ENCODE data around the gene ROR2. TPM values are rescaled to one million over a fixed set of nuclear protein-coding genes. Genes with fewer than 3 reads are reported as not detected.

Gene ROR2
- total and polyA plus RNA-seq, 2 experiments from 2014 or later: 8.1 to 18.8 TPM

DNA sequence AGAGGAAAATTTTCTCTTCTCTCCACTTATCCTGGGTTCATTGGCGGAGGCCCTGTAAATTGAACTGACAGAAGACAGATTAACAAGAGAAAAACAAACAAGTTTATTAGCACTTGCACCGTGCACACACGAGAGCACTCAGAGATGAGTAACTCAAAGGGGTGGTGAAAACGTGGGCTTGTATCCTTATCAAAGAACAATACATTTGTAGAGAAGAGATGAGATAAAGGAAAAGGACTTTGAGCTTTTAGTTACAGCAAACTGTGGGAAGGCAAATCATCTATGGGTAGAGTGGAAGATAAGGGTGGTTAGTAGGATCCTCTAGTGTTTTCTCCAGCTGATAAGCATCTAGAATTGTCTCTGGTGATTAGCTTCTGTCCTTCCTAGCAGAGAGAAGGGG, 44.4 kb upstream of the ROR2 start:
- H3K9me3 Mint-ChIP-seq: no peaks in the 10 kb centered on the region
- ATAC-seq (no peak), DNase-seq (ENCODE audit: low spot score) (no peak)
- no peak for TF ChIP-seq ZNF114 (CRISPR knock-in tag; IDR thresholded peaks at IDR 0.05)
- TF ChIP-seq CREB1 (CRISPR knock-in tag; IDR thresholded peaks at IDR 0.05; ENCODE audit: low read depth): no peak
- TF ChIP-seq, protein P1, sequence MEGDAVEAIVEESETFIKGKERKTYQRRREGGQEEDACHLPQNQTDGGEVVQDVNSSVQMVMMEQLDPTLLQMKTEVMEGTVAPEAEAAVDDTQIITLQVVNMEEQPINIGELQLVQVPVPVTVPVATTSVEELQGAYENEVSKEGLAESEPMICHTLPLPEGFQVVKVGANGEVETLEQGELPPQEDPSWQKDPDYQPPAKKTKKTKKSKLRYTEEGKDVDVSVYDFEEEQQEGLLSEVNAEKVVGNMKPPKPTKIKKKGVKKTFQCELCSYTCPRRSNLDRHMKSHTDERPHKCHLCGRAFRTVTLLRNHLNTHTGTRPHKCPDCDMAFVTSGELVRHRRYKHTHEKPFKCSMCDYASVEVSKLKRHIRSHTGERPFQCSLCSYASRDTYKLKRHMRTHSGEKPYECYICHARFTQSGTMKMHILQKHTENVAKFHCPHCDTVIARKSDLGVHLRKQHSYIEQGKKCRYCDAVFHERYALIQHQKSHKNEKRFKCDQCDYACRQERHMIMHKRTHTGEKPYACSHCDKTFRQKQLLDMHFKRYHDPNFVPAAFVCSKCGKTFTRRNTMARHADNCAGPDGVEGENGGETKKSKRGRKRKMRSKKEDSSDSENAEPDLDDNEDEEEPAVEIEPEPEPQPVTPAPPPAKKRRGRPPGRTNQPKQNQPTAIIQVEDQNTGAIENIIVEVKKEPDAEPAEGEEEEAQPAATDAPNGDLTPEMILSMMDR (conservative IDR thresholded peaks at IDR 0.05; ENCODE audit: low read depth in 2 of 2): no peak
- no peak for TF ChIP-seq NANOG (IDR thresholded peaks at IDR 0.05; ENCODE audit: borderline replicate concordance)
- TF ChIP-seq JUNB (IDR thresholded peaks at IDR 0.05; ENCODE audit: unreplicated experiment): no peak
- TF ChIP-seq, protein P2, sequence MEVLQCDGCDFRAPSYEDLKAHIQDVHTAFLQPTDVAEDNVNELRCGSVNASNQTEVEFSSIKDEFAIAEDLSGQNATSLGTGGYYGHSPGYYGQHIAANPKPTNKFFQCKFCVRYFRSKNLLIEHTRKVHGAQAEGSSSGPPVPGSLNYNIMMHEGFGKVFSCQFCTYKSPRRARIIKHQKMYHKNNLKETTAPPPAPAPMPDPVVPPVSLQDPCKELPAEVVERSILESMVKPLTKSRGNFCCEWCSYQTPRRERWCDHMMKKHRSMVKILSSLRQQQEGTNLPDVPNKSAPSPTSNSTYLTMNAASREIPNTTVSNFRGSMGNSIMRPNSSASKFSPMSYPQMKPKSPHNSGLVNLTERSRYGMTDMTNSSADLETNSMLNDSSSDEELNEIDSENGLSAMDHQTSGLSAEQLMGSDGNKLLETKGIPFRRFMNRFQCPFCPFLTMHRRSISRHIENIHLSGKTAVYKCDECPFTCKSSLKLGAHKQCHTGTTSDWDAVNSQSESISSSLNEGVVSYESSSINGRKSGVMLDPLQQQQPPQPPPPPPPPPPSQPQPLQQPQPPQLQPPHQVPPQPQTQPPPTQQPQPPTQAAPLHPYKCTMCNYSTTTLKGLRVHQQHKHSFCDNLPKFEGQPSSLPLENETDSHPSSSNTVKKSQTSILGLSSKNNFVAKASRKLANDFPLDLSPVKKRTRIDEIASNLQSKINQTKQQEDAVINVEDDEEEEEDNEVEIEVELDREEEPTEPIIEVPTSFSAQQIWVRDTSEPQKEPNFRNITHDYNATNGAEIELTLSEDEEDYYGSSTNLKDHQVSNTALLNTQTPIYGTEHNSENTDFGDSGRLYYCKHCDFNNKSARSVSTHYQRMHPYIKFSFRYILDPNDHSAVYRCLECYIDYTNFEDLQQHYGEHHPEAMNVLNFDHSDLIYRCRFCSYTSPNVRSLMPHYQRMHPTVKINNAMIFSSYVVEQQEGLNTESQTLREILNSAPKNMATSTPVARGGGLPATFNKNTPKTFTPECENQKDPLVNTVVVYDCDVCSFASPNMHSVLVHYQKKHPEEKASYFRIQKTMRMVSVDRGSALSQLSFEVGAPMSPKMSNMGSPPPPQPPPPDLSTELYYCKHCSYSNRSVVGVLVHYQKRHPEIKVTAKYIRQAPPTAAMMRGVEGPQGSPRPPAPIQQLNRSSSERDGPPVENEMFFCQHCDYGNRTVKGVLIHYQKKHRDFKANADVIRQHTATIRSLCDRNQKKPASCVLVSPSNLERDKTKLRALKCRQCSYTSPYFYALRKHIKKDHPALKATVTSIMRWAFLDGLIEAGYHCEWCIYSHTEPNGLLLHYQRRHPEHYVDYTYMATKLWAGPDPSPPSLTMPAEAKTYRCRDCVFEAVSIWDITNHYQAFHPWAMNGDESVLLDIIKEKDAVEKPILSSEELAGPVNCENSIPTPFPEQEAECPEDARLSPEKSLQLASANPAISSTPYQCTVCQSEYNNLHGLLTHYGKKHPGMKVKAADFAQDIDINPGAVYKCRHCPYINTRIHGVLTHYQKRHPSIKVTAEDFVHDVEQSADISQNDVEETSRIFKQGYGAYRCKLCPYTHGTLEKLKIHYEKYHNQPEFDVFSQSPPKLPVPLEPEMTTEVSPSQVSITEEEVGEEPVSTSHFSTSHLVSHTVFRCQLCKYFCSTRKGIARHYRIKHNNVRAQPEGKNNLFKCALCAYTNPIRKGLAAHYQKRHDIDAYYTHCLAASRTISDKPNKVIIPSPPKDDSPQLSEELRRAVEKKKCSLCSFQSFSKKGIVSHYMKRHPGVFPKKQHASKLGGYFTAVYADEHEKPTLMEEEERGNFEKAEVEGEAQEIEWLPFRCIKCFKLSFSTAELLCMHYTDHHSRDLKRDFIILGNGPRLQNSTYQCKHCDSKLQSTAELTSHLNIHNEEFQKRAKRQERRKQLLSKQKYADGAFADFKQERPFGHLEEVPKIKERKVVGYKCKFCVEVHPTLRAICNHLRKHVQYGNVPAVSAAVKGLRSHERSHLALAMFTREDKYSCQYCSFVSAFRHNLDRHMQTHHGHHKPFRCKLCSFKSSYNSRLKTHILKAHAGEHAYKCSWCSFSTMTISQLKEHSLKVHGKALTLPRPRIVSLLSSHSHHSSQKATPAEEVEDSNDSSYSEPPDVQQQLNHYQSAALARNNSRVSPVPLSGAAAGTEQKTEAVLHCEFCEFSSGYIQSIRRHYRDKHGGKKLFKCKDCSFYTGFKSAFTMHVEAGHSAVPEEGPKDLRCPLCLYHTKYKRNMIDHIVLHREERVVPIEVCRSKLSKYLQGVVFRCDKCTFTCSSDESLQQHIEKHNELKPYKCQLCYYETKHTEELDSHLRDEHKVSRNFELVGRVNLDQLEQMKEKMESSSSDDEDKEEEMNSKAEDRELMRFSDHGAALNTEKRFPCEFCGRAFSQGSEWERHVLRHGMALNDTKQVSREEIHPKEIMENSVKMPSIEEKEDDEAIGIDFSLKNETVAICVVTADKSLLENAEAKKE (CRISPR knock-in tag; IDR thresholded peaks at IDR 0.05): no peak
- TF ChIP-seq ETS1 (IDR thresholded peaks at IDR 0.05): no peak
- no peak for TF ChIP-seq EZH2phosphoT487 (IDR thresholded peaks at IDR 0.05; ENCODE audit: unreplicated experiment)
- TF ChIP-seq ZNF331 (CRISPR knock-in tag; IDR thresholded peaks at IDR 0.05; ENCODE audit: low read depth): no peak
- TF ChIP-seq EZH2 (IDR thresholded peaks at IDR 0.05; ENCODE audit: low read depth, unreplicated experiment): no peak
- TF ChIP-seq, protein P3, sequence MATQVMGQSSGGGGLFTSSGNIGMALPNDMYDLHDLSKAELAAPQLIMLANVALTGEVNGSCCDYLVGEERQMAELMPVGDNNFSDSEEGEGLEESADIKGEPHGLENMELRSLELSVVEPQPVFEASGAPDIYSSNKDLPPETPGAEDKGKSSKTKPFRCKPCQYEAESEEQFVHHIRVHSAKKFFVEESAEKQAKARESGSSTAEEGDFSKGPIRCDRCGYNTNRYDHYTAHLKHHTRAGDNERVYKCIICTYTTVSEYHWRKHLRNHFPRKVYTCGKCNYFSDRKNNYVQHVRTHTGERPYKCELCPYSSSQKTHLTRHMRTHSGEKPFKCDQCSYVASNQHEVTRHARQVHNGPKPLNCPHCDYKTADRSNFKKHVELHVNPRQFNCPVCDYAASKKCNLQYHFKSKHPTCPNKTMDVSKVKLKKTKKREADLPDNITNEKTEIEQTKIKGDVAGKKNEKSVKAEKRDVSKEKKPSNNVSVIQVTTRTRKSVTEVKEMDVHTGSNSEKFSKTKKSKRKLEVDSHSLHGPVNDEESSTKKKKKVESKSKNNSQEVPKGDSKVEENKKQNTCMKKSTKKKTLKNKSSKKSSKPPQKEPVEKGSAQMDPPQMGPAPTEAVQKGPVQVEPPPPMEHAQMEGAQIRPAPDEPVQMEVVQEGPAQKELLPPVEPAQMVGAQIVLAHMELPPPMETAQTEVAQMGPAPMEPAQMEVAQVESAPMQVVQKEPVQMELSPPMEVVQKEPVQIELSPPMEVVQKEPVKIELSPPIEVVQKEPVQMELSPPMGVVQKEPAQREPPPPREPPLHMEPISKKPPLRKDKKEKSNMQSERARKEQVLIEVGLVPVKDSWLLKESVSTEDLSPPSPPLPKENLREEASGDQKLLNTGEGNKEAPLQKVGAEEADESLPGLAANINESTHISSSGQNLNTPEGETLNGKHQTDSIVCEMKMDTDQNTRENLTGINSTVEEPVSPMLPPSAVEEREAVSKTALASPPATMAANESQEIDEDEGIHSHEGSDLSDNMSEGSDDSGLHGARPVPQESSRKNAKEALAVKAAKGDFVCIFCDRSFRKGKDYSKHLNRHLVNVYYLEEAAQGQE (IDR thresholded peaks at IDR 0.05; ENCODE audit: unreplicated experiment): no peak
- no peak for TF ChIP-seq STAT1 (IDR thresholded peaks at IDR 0.05; ENCODE audit: unreplicated experiment)
- no peak for TF ChIP-seq POLR2AphosphoS5 (IDR thresholded peaks at IDR 0.05; ENCODE audit: low read depth)
- 0 out of 2 replicates have a peak overlapping the region, but pooled peaks have one; percentile 49 for H2AFZ ChIP-seq
- peaks cover 2% of the 10 kb centered on the region; the same call in 2 of the 3 replicates for H3K4me1 Mint-ChIP-seq
- no peak overlapping the region for H3K4me3 ChIP-seq
- H3K36me3 ChIP-seq (ENCODE audit: insufficient read depth): no peaks in the 10 kb centered on the region
- H3K79me2 ChIP-seq (replicated peaks; ENCODE audit: insufficient read depth): no peaks in the 10 kb centered on the region
- H3K27ac Mint-ChIP-seq: no peak overlapping the region
- peaks cover 2% of the 10 kb centered on the region for H3K27me3 Mint-ChIP-seq (ENCODE audit: insufficient read depth, low read depth, poor library complexity)
- no peaks in the 10 kb centered on the region for H3K36me3 Mint-ChIP-seq (ENCODE audit: low read depth)
- no peak overlapping the region for H3K27ac ChIP-seq (ENCODE audit: low read depth)
- H3K4me1 ChIP-seq (ENCODE audit: insufficient read depth): no peaks in the 10 kb centered on the region; the same call in 1 of the 2 replicates
- H3K4me2 ChIP-seq: no peak overlapping the region
- H3K9me2 ChIP-seq (ENCODE audit: insufficient read depth): no peaks in the 10 kb centered on the region
- H3F3A ChIP-seq (replicated peaks; ENCODE audit: low read depth): no peaks in the 10 kb centered on the region
- no peaks in the 10 kb centered on the region for H3K27me3 ChIP-seq (ENCODE audit: insufficient read depth)
- H4K20me1 ChIP-seq (replicated peaks; ENCODE audit: insufficient read depth): no peaks in the 10 kb centered on the region
- no peak overlapping the region for H3K4me3 Mint-ChIP-seq

All from GM23338 (cell line).